Measurements from ENCODE around the gene FRS2.

The FRS2 gene

DNA sequence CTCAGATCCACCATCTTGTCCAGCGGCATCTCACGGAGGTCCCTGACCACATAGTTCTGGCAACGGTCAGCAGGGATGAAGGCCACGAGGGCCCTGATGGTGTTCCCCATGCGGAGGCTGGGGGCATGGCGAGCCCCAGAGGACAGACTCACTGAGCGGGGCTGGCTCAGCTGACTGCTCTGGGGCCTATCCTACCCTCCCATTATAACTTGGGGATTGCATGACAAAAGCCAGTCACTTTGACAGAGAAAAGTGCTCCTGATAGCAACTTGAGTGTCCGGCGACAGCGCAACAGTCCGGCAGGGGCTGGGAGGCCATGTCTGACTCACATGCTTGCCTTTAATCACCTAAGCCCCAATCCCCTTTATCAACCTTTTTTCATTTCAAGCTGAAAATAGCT is 140.5 kb downstream of the FRS2 start, which contains the start of gene LRRC10:
LRRC10 (minus strand) TSS at position 179 of the 400 bp plus-strand sequence; CDS start at position 110, 69 bp downstream.
- TF ChIP-seq, protein P1, sequence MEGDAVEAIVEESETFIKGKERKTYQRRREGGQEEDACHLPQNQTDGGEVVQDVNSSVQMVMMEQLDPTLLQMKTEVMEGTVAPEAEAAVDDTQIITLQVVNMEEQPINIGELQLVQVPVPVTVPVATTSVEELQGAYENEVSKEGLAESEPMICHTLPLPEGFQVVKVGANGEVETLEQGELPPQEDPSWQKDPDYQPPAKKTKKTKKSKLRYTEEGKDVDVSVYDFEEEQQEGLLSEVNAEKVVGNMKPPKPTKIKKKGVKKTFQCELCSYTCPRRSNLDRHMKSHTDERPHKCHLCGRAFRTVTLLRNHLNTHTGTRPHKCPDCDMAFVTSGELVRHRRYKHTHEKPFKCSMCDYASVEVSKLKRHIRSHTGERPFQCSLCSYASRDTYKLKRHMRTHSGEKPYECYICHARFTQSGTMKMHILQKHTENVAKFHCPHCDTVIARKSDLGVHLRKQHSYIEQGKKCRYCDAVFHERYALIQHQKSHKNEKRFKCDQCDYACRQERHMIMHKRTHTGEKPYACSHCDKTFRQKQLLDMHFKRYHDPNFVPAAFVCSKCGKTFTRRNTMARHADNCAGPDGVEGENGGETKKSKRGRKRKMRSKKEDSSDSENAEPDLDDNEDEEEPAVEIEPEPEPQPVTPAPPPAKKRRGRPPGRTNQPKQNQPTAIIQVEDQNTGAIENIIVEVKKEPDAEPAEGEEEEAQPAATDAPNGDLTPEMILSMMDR (IDR thresholded peaks at IDR 0.05) = no peak

DNA sequence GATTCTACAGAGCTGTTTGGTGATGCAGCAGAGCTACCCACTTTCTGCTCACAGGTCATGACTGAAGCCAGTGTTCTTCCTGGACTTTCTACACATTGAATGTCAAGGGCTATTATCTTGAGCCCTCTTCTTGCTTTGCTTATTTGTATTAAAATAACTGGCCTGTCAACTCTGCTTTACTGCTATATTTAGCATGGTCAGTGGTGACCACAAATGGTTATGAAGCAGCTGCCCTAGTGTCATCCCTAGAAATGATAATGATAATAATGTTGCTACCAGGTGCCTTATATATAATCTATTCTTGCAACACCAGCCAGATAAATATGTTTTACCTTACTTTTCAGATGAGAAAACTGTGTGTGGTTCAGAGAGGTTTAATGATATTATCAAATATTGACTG is 143.2 kb downstream of the FRS2 start:
- TF ChIP-seq, protein P1 (IDR thresholded peaks at IDR 0.05) = no peak

GRCh38 chr12:69616025-69616424 is 145.8 kb downstream of the FRS2 start:
- TF ChIP-seq, protein P1 (IDR thresholded peaks at IDR 0.05) = no peak

- TF ChIP-seq, protein P1 (IDR thresholded peaks at IDR 0.05) = no peak
These were observed 148.9 kb downstream of the FRS2 start for GRCh38 chr12:69619050-69619449.

- TF ChIP-seq, protein P1 (IDR thresholded peaks at IDR 0.05) = no peak
These were observed 149.9 kb downstream of the FRS2 start for GRCh38 chr12:69620077-69620476.

- TF ChIP-seq, protein P1 (IDR thresholded peaks at IDR 0.05) = no peak
These were observed 150.7 kb downstream of the FRS2 start for GRCh38 chr12:69620921-69621320.

DNA sequence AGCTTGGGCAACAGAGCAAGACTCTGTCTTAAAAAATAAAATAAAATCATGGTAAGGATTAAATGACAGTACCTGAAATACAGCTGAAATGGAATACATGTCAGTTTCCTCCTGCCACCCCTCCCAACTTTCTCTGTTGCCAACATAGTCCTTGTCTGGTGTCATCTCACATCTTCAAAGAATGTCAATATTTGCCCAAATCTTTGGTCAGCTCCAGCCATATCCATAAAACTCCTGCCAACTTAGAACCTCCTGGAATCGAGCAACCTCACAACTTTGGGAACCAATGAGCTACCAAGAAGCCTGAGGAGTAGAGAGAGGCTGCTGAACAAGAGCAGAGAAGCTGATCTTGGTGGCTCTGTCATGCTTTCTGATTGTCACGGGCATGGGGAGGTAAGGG is 151.4 kb downstream of the FRS2 start:
- TF ChIP-seq, protein P1 (IDR thresholded peaks at IDR 0.05) = no peak

DNA sequence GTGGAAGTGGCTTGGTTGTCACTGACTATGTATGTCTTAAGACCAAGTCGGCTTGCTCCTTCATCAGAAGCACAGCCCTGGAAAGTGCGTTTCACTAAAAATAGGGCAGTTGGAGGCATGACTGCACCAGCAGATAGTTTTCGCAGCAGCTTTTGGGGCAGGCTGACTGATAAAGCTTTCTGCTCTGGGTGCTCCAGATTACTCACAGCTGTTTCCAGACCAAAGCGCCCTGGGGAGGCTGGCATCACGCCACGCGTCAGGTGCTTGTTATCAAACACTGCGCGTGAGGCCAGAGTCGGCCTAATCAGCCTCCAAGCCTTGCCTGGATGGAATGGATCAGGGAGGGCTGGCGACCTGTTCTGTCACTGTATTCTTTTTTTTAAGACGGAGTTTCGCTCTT is 153.8 kb downstream of the FRS2 start:
- TF ChIP-seq, protein P1 (IDR thresholded peaks at IDR 0.05) = no peak
